ENCODE measurements around the gene LRRC61.
A peak's percentile ranks its signal among the peaks of the same experiment; 100 is the strongest.
"Not testable (repeated sequence)": the region's sequence is repeated elsewhere in the genome, so short reads cannot be mapped to it uniquely, and the experiment has no call there.

GRCh38 chr7:150290317-150290716 lies 32.8 kb upstream of the LRRC61 start:
- TF ChIP-seq CTCF (conservative IDR thresholded peaks at IDR 0.05; ENCODE audit: low read depth in 2 of 2), result 0 out of 4 replicates have a peak, but pooled peaks of 1 of the 2 experiments have one; percentile 2
- TF ChIP-seq POLR2AphosphoS5 (IDR thresholded peaks at IDR 0.05; ENCODE audit: low read depth); REST (IDR thresholded peaks at IDR 0.05; ENCODE audit: unreplicated experiment); EZH2 (IDR thresholded peaks at IDR 0.05; ENCODE audit: low read depth, unreplicated experiment); ZNF331 (CRISPR knock-in tag; IDR thresholded peaks at IDR 0.05; ENCODE audit: low read depth); EZH2phosphoT487 (IDR thresholded peaks at IDR 0.05; ENCODE audit: unreplicated experiment); JUNB (IDR thresholded peaks at IDR 0.05; ENCODE audit: unreplicated experiment); ETS1 (IDR thresholded peaks at IDR 0.05): not testable (repeated sequence)
